ENCODE measurements around the gene RASGRF1. TPM values are rescaled to one million over a fixed set of nuclear protein-coding genes. Genes with fewer than 3 reads are reported as not detected.
"Not testable (repeated sequence)": the region's sequence is repeated elsewhere in the genome, so short reads cannot be mapped to it uniquely, and the experiment has no call there.

RASGRF1 gene
- total RNA-seq, 2 experiments from 2014 or later, result not detected

DNA sequence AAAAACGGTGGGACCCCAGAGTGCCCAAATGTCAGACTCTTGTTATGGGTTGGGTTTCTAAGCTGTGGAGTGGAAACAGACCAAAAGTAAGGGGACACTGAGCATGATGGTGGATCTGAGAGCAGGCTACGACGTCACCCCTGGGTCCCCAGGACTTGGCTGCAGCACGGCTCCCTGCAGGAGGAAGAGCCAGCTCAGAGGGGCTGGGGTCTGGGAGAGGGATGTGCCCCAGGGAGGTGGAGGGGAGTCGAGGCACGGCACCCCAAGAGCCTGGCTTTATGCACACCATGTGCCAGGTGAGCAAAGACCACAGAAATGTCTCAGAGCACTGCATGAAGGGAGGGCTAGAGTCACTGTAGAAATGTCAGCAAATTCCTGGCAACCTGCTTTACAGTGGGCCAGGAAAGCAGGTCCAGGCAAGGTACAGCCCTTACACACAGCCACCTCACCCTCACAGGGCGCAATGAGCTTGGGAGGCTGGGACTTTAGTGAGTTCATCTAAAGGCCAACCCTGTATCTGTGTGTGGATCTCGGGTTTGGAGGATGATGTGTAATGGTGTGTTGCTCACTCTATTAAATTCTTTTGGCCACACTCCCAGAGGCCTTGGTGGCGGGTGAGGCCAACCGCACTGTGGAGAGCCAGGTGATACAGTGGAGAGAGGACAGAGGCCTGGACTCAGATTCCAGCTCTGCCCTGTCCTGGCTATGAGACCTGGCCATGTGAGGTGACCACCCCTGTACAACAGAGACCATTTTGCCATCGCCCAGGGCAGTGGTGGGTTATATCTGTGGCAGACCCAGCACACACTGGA is 159.8 kb downstream of the RASGRF1 start:
- peak in 1 of 14 experiments; percentile 22 for DNase-seq
- H3K36me3 ChIP-seq (ENCODE audit: insufficient read depth, low read length), result peaks cover 22% of the 10 kb centered on the region
- no peak overlapping the region for H3K27ac ChIP-seq (ENCODE audit: low read depth in 1 of 2, low read length in 2 of 2)
- H3K9me3 ChIP-seq (ENCODE audit: control insufficient read depth in 1 of 2, insufficient read depth in 1 of 2, low read length in 2 of 2), result no peaks in the 10 kb centered on the region
- Mint-ChIP-seq H3K9me3 (no peaks in the 10 kb centered on the region), H3K4me1 (ENCODE audit: low read depth) (no peaks in the 10 kb centered on the region), H3K4me3 (no peak overlapping the region), H3K27ac (no peak overlapping the region), H3K36me3 (ENCODE audit: low read depth) (peaks cover 6% of the 10 kb centered on the region), H3K27me3 (no peaks in the 10 kb centered on the region)
- H3K4me1 ChIP-seq (ENCODE audit: insufficient read depth, low read length), result no peaks in the 10 kb centered on the region
- ChIA-PET POLR2A (interaction anchor here (0.5 kb wide), 1 partner anchor 468 kb away, joined by 3 read pairs; no protein-coding TSS in a partner anchor), CTCF (no interaction called here)
- ATAC-seq (ENCODE audit: poor library complexity), result no peak
- H3K27me3 ChIP-seq (ENCODE audit: control insufficient read depth in 1 of 2, insufficient read depth in 2 of 2, low read length in 2 of 2), result no peaks in the 10 kb centered on the region
- intact Hi-C loops (cut with DNase I, micrococcal nuclease), result no loop called here
- TF ChIP-seq, protein P1, sequence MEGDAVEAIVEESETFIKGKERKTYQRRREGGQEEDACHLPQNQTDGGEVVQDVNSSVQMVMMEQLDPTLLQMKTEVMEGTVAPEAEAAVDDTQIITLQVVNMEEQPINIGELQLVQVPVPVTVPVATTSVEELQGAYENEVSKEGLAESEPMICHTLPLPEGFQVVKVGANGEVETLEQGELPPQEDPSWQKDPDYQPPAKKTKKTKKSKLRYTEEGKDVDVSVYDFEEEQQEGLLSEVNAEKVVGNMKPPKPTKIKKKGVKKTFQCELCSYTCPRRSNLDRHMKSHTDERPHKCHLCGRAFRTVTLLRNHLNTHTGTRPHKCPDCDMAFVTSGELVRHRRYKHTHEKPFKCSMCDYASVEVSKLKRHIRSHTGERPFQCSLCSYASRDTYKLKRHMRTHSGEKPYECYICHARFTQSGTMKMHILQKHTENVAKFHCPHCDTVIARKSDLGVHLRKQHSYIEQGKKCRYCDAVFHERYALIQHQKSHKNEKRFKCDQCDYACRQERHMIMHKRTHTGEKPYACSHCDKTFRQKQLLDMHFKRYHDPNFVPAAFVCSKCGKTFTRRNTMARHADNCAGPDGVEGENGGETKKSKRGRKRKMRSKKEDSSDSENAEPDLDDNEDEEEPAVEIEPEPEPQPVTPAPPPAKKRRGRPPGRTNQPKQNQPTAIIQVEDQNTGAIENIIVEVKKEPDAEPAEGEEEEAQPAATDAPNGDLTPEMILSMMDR (IDR thresholded peaks at IDR 0.05), result no peak
- no peak overlapping the region for H3K4me3 ChIP-seq (ENCODE audit: low read length)

DNA sequence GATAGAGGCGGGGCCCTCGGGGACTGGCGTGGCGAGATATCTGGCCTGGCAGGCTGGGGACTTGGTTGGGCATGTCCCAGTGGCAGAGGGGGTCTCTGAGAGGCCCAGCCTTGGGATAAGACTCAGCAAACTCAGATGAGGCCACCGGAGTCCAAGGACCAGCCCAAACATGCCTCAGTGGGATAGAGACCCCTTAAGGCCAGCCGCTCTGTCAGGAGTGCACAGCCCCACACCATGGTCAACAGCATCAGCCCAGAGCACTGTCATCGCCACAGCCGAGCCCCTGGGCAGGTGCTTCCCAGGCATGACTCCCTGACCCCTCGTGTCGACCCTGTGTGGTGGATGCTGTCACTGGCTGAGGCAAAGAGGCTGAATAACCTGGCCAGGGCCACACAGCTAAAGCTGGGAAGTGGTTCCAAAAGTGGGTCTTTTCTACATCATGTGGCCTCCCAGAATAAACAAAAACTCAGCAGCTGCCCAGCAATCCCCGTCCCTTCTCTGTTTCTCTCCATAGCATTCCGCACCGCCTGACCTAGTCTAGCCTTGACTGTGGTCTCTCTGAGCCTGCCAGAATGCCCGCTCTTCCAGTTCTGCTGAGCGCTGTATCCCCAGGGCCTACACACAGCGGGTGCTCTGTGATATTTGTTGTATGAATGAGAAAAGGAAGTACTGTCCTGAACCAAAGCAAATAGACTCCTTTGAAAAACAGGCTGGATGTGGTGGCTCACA is 160.9 kb downstream of the RASGRF1 start:
- peak in 1 of 14 experiments; percentile 21 for DNase-seq
- TF ChIP-seq, protein P1 (IDR thresholded peaks at IDR 0.05), result no peak
- intact Hi-C loops (cut with DNase I, micrococcal nuclease), result no loop called here
- Histone ChIP-seq H3K4me3 (ENCODE audit: low read length) (no peak overlapping the region), H3K27ac (ENCODE audit: low read depth in 1 of 2, low read length in 2 of 2) (no peak overlapping the region), H3K36me3 (ENCODE audit: insufficient read depth, low read length) (peaks cover 27% of the 10 kb centered on the region), H3K27me3 (ENCODE audit: control insufficient read depth in 1 of 2, insufficient read depth in 2 of 2, low read length in 2 of 2) (no peaks in the 10 kb centered on the region), H3K9me3 (ENCODE audit: control insufficient read depth in 1 of 2, insufficient read depth in 1 of 2, low read length in 2 of 2) (no peaks in the 10 kb centered on the region), H3K4me1 (ENCODE audit: insufficient read depth, low read length) (no peaks in the 10 kb centered on the region)
- Mint-ChIP-seq H3K27me3 (no peaks in the 10 kb centered on the region), H3K36me3 (ENCODE audit: low read depth) (peaks cover 13% of the 10 kb centered on the region), H3K27ac (no peak overlapping the region), H3K4me1 (ENCODE audit: low read depth) (no peaks in the 10 kb centered on the region), H3K9me3 (no peaks in the 10 kb centered on the region), H3K4me3 (no peak overlapping the region)
- no peak for ATAC-seq (ENCODE audit: poor library complexity)
- POLR2A ChIA-PET, result no interaction called here
- CTCF ChIA-PET, result no interaction called here

- peaks cover 13% of the 10 kb centered on the region for H3K36me3 Mint-ChIP-seq (ENCODE audit: low read depth)
- TF ChIP-seq, protein P1 (IDR thresholded peaks at IDR 0.05), result no peak
- ChIA-PET CTCF (no interaction called here), POLR2A (no interaction called here)
- DNase-seq (peak in 1 of 14 experiments; percentile 15), ATAC-seq (ENCODE audit: poor library complexity) (no peak)
- no peaks in the 10 kb centered on the region for H3K4me1 Mint-ChIP-seq (ENCODE audit: low read depth)
- no peaks in the 10 kb centered on the region for H3K27me3 Mint-ChIP-seq
- Histone ChIP-seq H3K9me3 (ENCODE audit: control insufficient read depth in 1 of 2, insufficient read depth in 1 of 2, low read length in 2 of 2) (no peaks in the 10 kb centered on the region), H3K27me3 (ENCODE audit: control insufficient read depth in 1 of 2, insufficient read depth in 2 of 2, low read length in 2 of 2) (no peaks in the 10 kb centered on the region), H3K4me3 (ENCODE audit: low read length) (no peak overlapping the region), H3K36me3 (ENCODE audit: insufficient read depth, low read length) (peaks cover 27% of the 10 kb centered on the region), H3K27ac (ENCODE audit: low read depth in 1 of 2, low read length in 2 of 2) (no peak overlapping the region), H3K4me1 (ENCODE audit: insufficient read depth, low read length) (no peaks in the 10 kb centered on the region)
- no peaks in the 10 kb centered on the region for H3K9me3 Mint-ChIP-seq
- no peak overlapping the region for H3K27ac Mint-ChIP-seq
- no peak overlapping the region for H3K4me3 Mint-ChIP-seq
- intact Hi-C loops (cut with DNase I, micrococcal nuclease), result no loop called here
Measured at GRCh38 chr15:78928616-78929093, 161.9 kb downstream of the RASGRF1 start.

DNA sequence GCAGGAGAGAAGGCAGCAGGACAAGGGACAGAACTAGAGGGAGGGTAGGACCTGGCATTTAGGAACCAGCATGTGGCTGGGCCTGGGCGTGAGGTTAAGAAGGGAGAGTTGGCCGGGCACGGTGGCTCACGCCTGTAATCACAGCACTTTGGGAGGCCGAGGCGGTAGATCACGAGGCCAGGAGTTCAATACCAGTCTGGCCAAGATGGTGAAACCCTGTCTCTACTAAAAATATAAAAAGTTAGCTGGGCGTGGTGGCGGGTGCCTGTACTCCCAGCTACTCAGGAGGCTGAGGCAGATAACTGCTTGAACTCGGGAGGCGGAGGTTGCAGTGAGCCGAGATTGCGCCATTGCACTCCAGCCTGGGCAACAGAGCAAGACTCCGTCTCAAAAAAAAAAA is 162.4 kb downstream of the RASGRF1 start:
- H3K9me3 ChIP-seq (ENCODE audit: control insufficient read depth in 1 of 2, insufficient read depth in 1 of 2, low read length in 2 of 2); H3K27ac ChIP-seq (ENCODE audit: low read depth in 1 of 2, low read length in 2 of 2); POLR2A ChIA-PET; intact Hi-C loops (cut with DNase I, micrococcal nuclease); H3K27me3 ChIP-seq (ENCODE audit: control insufficient read depth in 1 of 2, insufficient read depth in 2 of 2, low read length in 2 of 2); H3K4me1 ChIP-seq (ENCODE audit: insufficient read depth, low read length); H3K27me3 Mint-ChIP-seq; H3K4me3 Mint-ChIP-seq; H3K4me1 Mint-ChIP-seq (ENCODE audit: low read depth); H3K9me3 Mint-ChIP-seq; ATAC-seq (ENCODE audit: poor library complexity); DNase-seq; CTCF ChIA-PET; H3K4me3 ChIP-seq (ENCODE audit: low read length): not testable (repeated sequence)
- peaks cover 31% of the 10 kb centered on the region for H3K36me3 ChIP-seq (ENCODE audit: insufficient read depth, low read length)
- H3K27ac Mint-ChIP-seq, result peak overlapping the region; percentile 56
- peaks cover 13% of the 10 kb centered on the region for H3K36me3 Mint-ChIP-seq (ENCODE audit: low read depth)
